Tongue (tissue), 2 donors: ENCODE data around the gene NEK11. TPM values are rescaled to one million over a fixed set of nuclear protein-coding genes. Genes with fewer than 3 reads are reported as not detected.
"Not testable (repeated sequence)": the region's sequence is repeated elsewhere in the genome, so short reads cannot be mapped to it uniquely, and the experiment has no call there.

Experiments used
- DNase-seq: peaks from one replicate; pipeline ENCODE4 v3.0.0-alpha.2; 2015
- total RNA-seq: library from RNA; depleted of rRNA; stranded (reverse); fragments of >200 nt; gene quantifications from one replicate; pipeline ENCODE4 v1.2.3, GENCODE V29; 2014

The NEK11 gene
- total RNA-seq, 1 donor from 2014 or later: 16.1 TPM

GRCh38 chr3:131042271-131042985, 15.8 kb downstream of the NEK11 start:
- not testable (repeated sequence) for DNase-seq

DNA sequence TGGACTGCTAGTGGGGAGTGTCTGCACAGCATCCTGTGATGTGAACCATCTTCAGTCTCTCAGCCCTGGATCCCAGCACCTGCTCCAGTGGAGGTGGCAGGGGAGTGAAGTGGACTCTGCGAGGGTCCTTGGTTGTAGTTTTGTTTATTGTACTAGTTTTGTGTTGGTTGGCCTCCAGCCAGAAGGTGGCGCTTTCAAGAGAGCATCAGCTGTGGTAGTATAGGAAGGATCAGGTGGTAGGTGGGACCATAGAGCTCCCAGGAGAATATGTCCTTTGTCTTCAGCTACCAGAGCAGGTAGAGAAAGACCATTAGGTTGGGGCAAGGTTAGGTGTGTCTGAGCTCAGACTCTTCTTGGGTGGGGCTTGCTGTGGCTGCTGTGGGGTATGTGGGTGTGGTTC, 20.9 kb downstream of the NEK11 start:
- DNase-seq: no peak

DNA sequence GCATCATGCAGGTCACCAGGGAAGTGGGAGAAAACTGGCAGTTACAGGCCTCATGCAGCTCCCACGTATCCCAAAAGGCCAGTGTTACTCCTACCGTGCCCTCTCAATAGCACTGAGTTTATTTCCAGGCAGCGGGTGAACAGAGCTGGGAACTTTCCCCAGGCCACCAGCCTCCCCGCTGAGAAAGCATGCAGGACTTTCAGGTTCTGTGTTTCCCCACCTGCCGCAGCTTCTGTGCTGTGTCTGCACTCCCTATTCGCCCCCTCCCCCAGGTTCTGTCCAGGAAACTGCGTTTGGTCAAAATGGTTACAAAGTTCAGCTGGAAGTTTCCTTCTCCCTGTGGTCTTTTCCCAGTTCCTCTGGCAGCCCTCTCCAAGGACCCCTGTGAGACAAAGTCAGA, 21.4 kb downstream of the NEK11 start:
- no peak for DNase-seq

DNA sequence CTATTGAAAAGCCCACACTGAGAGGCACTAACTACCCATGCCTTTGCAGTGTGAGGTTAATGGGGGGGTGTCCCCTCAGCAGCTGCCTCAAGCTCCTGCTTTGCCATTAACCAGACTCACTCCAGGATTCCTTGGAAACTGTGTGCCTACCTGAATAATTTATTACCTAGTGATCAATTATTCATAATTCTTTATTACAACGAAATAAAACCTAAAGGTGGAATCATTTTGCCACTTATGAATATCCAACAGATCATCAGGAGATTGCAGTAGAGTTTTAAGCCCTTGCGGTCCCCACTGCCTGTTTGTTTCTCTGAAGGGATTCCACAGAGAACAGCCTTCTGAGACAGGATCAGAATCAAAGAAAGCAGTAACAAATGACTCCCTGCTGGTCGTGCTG, 23.3 kb downstream of the NEK11 start:
- DNase-seq: no peak

GRCh38 chr3:131053043-131053859, 26.6 kb downstream of the NEK11 start:
- DNase-seq: peak; percentile 20

DNA sequence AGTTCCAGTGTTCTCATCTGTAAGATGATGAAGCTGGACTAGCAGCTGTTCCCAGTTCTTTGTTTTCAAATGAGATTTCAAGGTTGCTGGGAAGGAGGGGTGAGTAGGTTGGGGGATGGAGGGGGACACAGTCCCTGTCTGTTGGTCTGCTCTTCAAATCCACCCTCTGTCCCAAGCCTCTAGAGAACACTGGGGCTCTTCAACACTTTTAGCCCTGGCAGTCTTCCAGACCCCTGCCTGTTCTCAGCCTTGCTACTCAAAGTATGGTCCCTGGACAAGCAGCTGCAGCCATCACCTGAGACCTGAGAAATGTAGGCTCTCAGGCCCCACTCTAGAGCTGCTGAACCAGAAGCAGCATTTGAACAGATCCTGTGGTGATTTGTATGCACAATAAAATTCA, 41.3 kb downstream of the NEK11 start:
- peak; percentile 66 for DNase-seq

GRCh38 chr3:131072099-131072559, 45.5 kb downstream of the NEK11 start:
- no peak for DNase-seq

DNA sequence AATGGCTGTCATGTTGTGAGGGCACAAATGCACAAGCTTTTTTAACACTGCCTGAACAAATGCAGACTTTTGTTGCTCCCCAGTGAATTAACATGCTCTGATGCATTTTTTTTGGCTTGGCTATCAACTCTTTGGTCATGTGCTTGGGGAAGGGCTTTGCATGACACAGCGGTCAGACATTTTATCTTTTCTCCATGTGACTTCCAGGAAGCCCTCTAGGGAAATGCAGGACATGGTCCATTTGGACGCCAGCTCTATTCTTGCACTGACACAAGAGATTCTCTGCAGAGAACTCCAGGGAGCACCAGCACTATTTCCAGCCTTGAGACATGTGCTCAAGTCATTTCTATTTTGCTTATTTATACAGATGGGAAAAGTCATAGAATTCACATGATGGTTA, 46.2 kb downstream of the NEK11 start:
- DNase-seq: peak; percentile 8

DNA sequence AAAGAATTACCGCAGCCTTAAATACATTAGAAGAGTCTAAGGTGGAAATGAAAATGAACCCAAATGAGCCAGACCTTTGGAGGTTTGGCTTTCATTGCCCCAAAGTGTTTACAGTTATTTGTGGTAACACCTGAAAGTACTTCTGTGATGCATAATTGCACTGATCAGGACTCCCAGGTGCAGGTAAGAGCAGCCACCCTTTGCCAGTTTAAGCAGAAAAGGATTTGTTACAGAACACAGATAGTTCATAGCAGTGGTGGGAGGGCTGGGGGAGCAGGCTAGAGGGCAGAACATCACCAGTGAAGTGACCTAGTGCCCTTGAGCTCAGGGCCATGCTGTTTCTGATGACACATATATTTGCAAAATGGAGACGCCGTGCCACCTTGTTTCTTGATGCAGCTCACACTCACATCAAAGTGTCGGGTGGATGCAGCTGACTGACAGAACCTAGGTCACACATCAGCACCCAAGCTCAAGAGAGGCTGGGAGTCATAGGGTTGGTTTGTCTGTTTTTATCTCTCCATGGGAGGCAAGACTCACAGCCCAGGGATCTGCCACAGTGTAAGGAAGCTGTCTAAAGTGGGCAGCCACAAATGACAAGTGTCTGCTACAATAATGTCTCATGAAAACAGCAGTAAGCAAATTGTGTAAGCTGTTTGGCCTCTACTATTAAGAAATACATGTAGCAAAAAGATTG, 49.1 kb downstream of the NEK11 start:
- DNase-seq: no peak

GRCh38 chr3:131077904-131078303, 51.2 kb downstream of the NEK11 start:
- peak; percentile 28 for DNase-seq

GRCh38 chr3:131079086-131079485, 52.4 kb downstream of the NEK11 start:
- DNase-seq: peak; percentile 56

GRCh38 chr3:131081224-131081623, 54.5 kb downstream of the NEK11 start:
- DNase-seq: no peak

DNA sequence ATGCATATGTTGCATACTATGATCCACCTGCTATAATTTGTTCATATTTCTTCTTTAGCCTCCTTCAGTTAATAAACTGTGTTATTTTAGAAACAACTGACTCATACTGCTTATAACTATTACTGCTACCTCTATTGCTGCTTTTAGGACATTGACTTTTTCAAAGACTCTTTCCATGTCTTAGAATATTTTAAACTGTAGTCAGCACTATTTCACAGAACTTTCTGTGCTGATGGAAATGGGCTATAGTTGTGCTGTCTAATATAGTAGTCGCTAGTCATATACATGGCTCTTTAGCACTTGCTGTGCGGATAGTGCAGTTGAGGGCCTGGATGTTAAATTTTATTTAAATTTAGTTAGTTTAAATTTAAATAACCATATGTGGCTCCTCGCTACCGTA, 55.6 kb downstream of the NEK11 start:
- no peak for DNase-seq

DNA sequence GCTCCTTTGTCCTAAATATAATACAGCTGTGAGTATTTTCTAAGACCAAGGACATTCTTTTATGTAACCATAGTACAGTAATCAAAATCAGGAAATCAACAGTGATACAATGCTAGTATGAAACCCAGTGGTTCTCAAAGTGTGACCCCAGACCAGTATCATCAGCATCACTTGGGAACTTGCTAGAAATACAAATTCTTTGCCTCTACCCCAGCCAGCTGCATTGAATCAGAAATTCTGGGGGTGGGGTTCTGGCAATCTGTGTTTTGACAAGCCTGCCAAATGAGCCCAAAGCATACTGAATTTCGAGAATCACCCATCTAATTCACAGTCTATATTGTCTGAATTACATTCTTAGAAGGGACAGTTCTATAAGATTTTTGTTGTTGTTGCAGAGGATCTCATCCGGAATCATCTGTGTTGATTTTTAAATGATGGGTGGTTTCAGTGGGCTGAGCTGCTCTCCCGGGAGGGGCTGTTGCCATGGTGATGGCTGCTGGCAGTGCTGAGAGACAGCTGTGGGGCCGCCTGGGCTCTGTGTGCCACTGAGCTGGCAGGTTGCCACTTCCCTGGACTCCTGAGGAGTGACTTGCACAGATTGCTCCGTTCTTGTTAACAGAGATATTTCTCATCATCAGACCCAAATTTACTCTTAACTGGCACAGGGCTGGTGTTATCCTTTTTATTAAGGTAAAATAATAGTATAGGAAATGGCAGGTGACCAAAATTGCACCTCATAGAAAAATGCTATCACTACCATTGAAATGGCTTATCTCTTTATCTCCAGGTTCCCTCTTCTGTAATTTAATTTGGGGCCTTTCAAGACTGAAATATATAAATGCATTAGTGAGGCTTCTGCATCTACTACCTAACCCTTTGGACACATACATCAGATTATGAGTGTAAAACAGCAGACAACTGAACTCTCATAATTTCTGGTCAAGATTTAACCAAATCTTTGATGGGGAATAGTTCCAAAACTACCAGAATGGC, 56.5 kb downstream of the NEK11 start:
- DNase-seq: peak; percentile 98

- DNase-seq: no peak
Observed at GRCh38 chr3:131091768-131092167, 65.1 kb downstream of the NEK11 start.

GRCh38 chr3:131107637-131108433, 81.2 kb downstream of the NEK11 start:
- DNase-seq: no peak

DNA sequence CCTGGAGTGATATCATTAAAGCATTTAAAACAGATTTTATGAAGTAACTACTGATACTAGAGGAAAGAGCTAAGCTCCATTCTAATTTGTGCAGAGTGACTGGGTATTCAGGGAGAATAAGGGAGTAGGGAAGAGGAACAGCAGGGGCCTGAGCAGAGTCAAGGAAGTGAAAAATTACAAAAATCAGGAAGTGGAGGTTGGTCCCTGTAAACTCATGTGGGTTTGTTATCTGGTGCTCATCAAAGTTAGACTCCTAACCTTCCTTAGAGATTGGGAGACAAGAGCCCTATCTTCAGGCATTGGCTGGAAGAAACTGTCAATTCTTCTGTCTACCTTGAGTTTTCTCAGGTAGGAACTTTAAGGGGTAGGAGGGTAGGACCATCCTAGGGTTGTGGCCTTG, 82.5 kb downstream of the NEK11 start:
- no peak for DNase-seq

- no peak for DNase-seq
Observed at GRCh38 chr3:131110087-131110486, 83.4 kb downstream of the NEK11 start.

GRCh38 chr3:131114256-131114655, 87.6 kb downstream of the NEK11 start:
- peak; percentile 45 for DNase-seq

GRCh38 chr3:131125684-131126083, 99.0 kb downstream of the NEK11 start:
- DNase-seq: no peak

DNA sequence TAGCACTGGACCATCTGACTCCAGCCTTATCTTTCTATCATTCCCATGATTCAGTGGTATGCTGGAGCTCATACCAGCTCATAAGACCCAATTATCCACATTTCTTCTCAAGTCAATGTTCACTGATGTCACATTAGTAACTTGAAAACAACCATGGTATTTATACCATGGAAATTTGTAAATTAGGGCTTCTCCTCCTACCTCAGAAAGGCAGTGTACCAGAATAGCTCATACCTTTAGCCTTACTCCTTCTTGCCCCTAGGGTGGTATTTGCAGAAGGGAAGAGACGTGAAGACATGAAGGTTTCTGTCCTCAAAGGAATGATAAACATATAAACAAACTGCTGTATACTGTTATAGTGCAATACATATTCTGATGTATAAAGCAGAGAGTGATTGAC, 114.2 kb downstream of the NEK11 start:
- DNase-seq: no peak
